ENCODE data around the gene ATOH8.

ATOH8 gene

GRCh38 chr2:85769236-85769982 is 15.6 kb downstream of the ATOH8 start:
- Histone ChIP-seq H2BK15ac (ENCODE audit: low read depth, poor library complexity, severe bottlenecking) (peak overlapping the region; percentile 92), H3K4me2 (ENCODE audit: low read length, poor library complexity, severe bottlenecking) (no peak overlapping the region), H3K4ac (ENCODE audit: low read depth in 1 of 2, low read length in 2 of 2) (peak overlapping the region; percentile 57 to 93), H3K9ac (ENCODE audit: low read length) (no peak overlapping the region), H3K36me3 (ENCODE audit: control insufficient read depth in 1 of 2, insufficient read depth in 2 of 2, low read depth in 1 of 2, low read length in 2 of 2) (peaks cover 0 to 18% of the 10 kb centered on the region in 2 experiments), H4K8ac (ENCODE audit: low read length) (peak overlapping the region; percentile 83), H3K27me3 (ENCODE audit: control insufficient read depth in 1 of 2, insufficient read depth in 1 of 2, low read length in 2 of 2) (peaks cover 4 to 6% of the 10 kb centered on the region in 2 experiments), H3K18ac (ENCODE audit: low read depth in 1 of 2, low read length in 2 of 2) (peak overlapping the region; percentile 93 to 96), H3K23ac (ENCODE audit: low read length in 2 of 2) (peak overlapping the region in 1 of 2 experiments; percentile 79), H2AFZ (ENCODE audit: low read depth, low read length) (no peak overlapping the region), H2AK5ac (ENCODE audit: low read length, severe bottlenecking) (peak overlapping the region; percentile 43), H3K79me1 (replicated peaks; ENCODE audit: low read length, poor library complexity, severe bottlenecking) (no peaks in the 10 kb centered on the region), H2BK120ac (ENCODE audit: low read depth, low read length) (peak overlapping the region; percentile 66), H3K4me3 (ENCODE audit: insufficient read depth in 1 of 2, low read depth in 1 of 2, low read length in 2 of 2) (no peak overlapping the region), H3K9me3 (ENCODE audit: control insufficient read depth, low read length) (no peaks in the 10 kb centered on the region), H2BK5ac (ENCODE audit: low read depth, low read length, poor library complexity, severe bottlenecking) (no peak overlapping the region), H3K27ac (ENCODE audit: low read length, poor library complexity, severe bottlenecking) (peak overlapping the region; percentile 20), H2BK12ac (ENCODE audit: low read length in 2 of 2) (peak overlapping the region; percentile 85 to 93), H3K14ac (ENCODE audit: low read length in 2 of 2) (peak overlapping the region in 1 of 2 experiments; percentile 9), H4K91ac (ENCODE audit: low read length) (peak overlapping the region; percentile 92), H3K4me1 (ENCODE audit: control insufficient read depth, insufficient read depth, low read depth, low read length) (peaks cover 83% of the 10 kb centered on the region)
- 74% methylated on average over 10 of the region's 12 CpGs for WGBS
- no peak for DNase-seq

- H2BK12ac ChIP-seq (ENCODE audit: low read length in 2 of 2): peak overlapping the region; percentile 93 to 99
- H2BK15ac ChIP-seq (ENCODE audit: low read depth, poor library complexity, severe bottlenecking): no peak overlapping the region
- H3K23ac ChIP-seq (ENCODE audit: low read length in 2 of 2): peak overlapping the region in 1 of 2 experiments; percentile 30
- H3K14ac ChIP-seq (ENCODE audit: low read length in 2 of 2): peak overlapping the region in 1 of 2 experiments; percentile 76
- no peak overlapping the region for H3K9ac ChIP-seq (ENCODE audit: low read length)
- 91% methylated on average over 6 of the region's 7 CpGs for WGBS
- no peaks in the 10 kb centered on the region for H3K9me3 ChIP-seq (ENCODE audit: control insufficient read depth, low read length)
- peak overlapping the region; percentile 95 for H4K91ac ChIP-seq (ENCODE audit: low read length)
- no peak overlapping the region for H3K27ac ChIP-seq (ENCODE audit: low read length, poor library complexity, severe bottlenecking)
- H3K4me2 ChIP-seq (ENCODE audit: low read length, poor library complexity, severe bottlenecking): no peak overlapping the region
- H2AK5ac ChIP-seq (ENCODE audit: low read length, severe bottlenecking): peak overlapping the region; percentile 59
- peak overlapping the region; percentile 90 for H4K8ac ChIP-seq (ENCODE audit: low read length)
- peak overlapping the region; percentile 97 for H2BK120ac ChIP-seq (ENCODE audit: low read depth, low read length)
- H3K79me1 ChIP-seq (replicated peaks; ENCODE audit: low read length, poor library complexity, severe bottlenecking): no peaks in the 10 kb centered on the region
- no peak for DNase-seq
- H3K4me1 ChIP-seq (ENCODE audit: control insufficient read depth, insufficient read depth, low read depth, low read length): peaks cover 78% of the 10 kb centered on the region
- peaks cover 0 to 12% of the 10 kb centered on the region in 2 experiments for H3K36me3 ChIP-seq (ENCODE audit: control insufficient read depth in 1 of 2, insufficient read depth in 2 of 2, low read depth in 1 of 2, low read length in 2 of 2)
- H3K4ac ChIP-seq (ENCODE audit: low read depth in 1 of 2, low read length in 2 of 2): peak overlapping the region; percentile 88 to 93
- no peak overlapping the region for H2AFZ ChIP-seq (ENCODE audit: low read depth, low read length)
- H3K4me3 ChIP-seq (ENCODE audit: insufficient read depth in 1 of 2, low read depth in 1 of 2, low read length in 2 of 2): no peak overlapping the region
- no peak overlapping the region for H2BK5ac ChIP-seq (ENCODE audit: low read depth, low read length, poor library complexity, severe bottlenecking)
- peak overlapping the region; percentile 93 to 96 for H3K18ac ChIP-seq (ENCODE audit: low read depth in 1 of 2, low read length in 2 of 2)
- H3K27me3 ChIP-seq (ENCODE audit: control insufficient read depth in 1 of 2, insufficient read depth in 1 of 2, low read length in 2 of 2): peaks cover 0 to 3% of the 10 kb centered on the region in 2 experiments
These were observed 16.2 kb downstream of the ATOH8 start for GRCh38 chr2:85769983-85770362.

GRCh38 chr2:85770369-85770768 is 16.6 kb downstream of the ATOH8 start:
- peak overlapping the region; percentile 90 for H4K8ac ChIP-seq (ENCODE audit: low read length)
- peak; percentile 48 for DNase-seq
- H2AFZ ChIP-seq (ENCODE audit: low read depth, low read length): no peak overlapping the region
- H2BK120ac ChIP-seq (ENCODE audit: low read depth, low read length): peak overlapping the region; percentile 97
- peak overlapping the region; percentile 93 to 99 for H2BK12ac ChIP-seq (ENCODE audit: low read length in 2 of 2)
- H3K9me3 ChIP-seq (ENCODE audit: control insufficient read depth, low read length): no peaks in the 10 kb centered on the region
- H3K79me1 ChIP-seq (replicated peaks; ENCODE audit: low read length, poor library complexity, severe bottlenecking): no peaks in the 10 kb centered on the region
- H3K27ac ChIP-seq (ENCODE audit: low read length, poor library complexity, severe bottlenecking): no peak overlapping the region
- H3K9ac ChIP-seq (ENCODE audit: low read length): no peak overlapping the region
- H3K18ac ChIP-seq (ENCODE audit: low read depth in 1 of 2, low read length in 2 of 2): peak overlapping the region; percentile 93 to 96
- H2AK5ac ChIP-seq (ENCODE audit: low read length, severe bottlenecking): peak overlapping the region; percentile 94
- 64% methylated on average over 11 of the region's 12 CpGs for WGBS
- peak overlapping the region; percentile 81 to 93 for H3K4ac ChIP-seq (ENCODE audit: low read depth in 1 of 2, low read length in 2 of 2)
- no peak overlapping the region for H3K4me2 ChIP-seq (ENCODE audit: low read length, poor library complexity, severe bottlenecking)
- H4K91ac ChIP-seq (ENCODE audit: low read length): peak overlapping the region; percentile 95
- H3K4me1 ChIP-seq (ENCODE audit: control insufficient read depth, insufficient read depth, low read depth, low read length): peaks cover 74% of the 10 kb centered on the region
- peaks cover 0 to 11% of the 10 kb centered on the region in 2 experiments for H3K36me3 ChIP-seq (ENCODE audit: control insufficient read depth in 1 of 2, insufficient read depth in 2 of 2, low read depth in 1 of 2, low read length in 2 of 2)
- H2BK5ac ChIP-seq (ENCODE audit: low read depth, low read length, poor library complexity, severe bottlenecking): peak overlapping the region; percentile 19
- H3K23ac ChIP-seq (ENCODE audit: low read length in 2 of 2): peak overlapping the region in 1 of 2 experiments; percentile 30
- H2BK15ac ChIP-seq (ENCODE audit: low read depth, poor library complexity, severe bottlenecking): peak overlapping the region; percentile 38
- H3K14ac ChIP-seq (ENCODE audit: low read length in 2 of 2): no peak overlapping the region
- no peak overlapping the region for H3K4me3 ChIP-seq (ENCODE audit: insufficient read depth in 1 of 2, low read depth in 1 of 2, low read length in 2 of 2)
- H3K27me3 ChIP-seq (ENCODE audit: control insufficient read depth in 1 of 2, insufficient read depth in 1 of 2, low read length in 2 of 2): no peaks in the 10 kb centered on the region

GRCh38 chr2:85770786-85771409 is 17.1 kb downstream of the ATOH8 start:
- Histone ChIP-seq H3K4me1 (ENCODE audit: control insufficient read depth, insufficient read depth, low read depth, low read length) (peaks cover 69% of the 10 kb centered on the region), H3K4me2 (ENCODE audit: low read length, poor library complexity, severe bottlenecking) (no peak overlapping the region), H3K4me3 (ENCODE audit: insufficient read depth in 1 of 2, low read depth in 1 of 2, low read length in 2 of 2) (no peak overlapping the region), H3K27me3 (ENCODE audit: control insufficient read depth in 1 of 2, insufficient read depth in 1 of 2, low read length in 2 of 2) (no peaks in the 10 kb centered on the region), H2BK5ac (ENCODE audit: low read depth, low read length, poor library complexity, severe bottlenecking) (peak overlapping the region; percentile 19), H4K91ac (ENCODE audit: low read length) (peak overlapping the region; percentile 94), H2AK5ac (ENCODE audit: low read length, severe bottlenecking) (peak overlapping the region; percentile 94), H3K36me3 (ENCODE audit: control insufficient read depth in 1 of 2, insufficient read depth in 2 of 2, low read depth in 1 of 2, low read length in 2 of 2) (peaks cover 0 to 5% of the 10 kb centered on the region in 2 experiments), H3K9me3 (ENCODE audit: control insufficient read depth, low read length) (no peaks in the 10 kb centered on the region), H2AFZ (ENCODE audit: low read depth, low read length) (no peak overlapping the region), H3K79me1 (replicated peaks; ENCODE audit: low read length, poor library complexity, severe bottlenecking) (no peaks in the 10 kb centered on the region), H3K9ac (ENCODE audit: low read length) (no peak overlapping the region), H2BK15ac (ENCODE audit: low read depth, poor library complexity, severe bottlenecking) (peak overlapping the region; percentile 38), H3K4ac (ENCODE audit: low read depth in 1 of 2, low read length in 2 of 2) (peak overlapping the region; percentile 79 to 92), H3K27ac (ENCODE audit: low read length, poor library complexity, severe bottlenecking) (no peak overlapping the region), H3K23ac (ENCODE audit: low read length in 2 of 2) (no peak overlapping the region), H3K18ac (ENCODE audit: low read depth in 1 of 2, low read length in 2 of 2) (peak overlapping the region; percentile 83 to 90), H2BK120ac (ENCODE audit: low read depth, low read length) (peak overlapping the region; percentile 97), H2BK12ac (ENCODE audit: low read length in 2 of 2) (peak overlapping the region; percentile 84 to 99), H3K14ac (ENCODE audit: low read length in 2 of 2) (peak overlapping the region in 1 of 2 experiments; percentile 64), H4K8ac (ENCODE audit: low read length) (peak overlapping the region; percentile 59)
- WGBS: 86% methylated on average over 10 of the region's 10 CpGs
- peak; percentile 57 for DNase-seq

Measured in mesenchymal stem cell (in vitro differentiated cells and primary cell).